ENCODE measurements around the gene LRCH1.

LRCH1 gene

DNA sequence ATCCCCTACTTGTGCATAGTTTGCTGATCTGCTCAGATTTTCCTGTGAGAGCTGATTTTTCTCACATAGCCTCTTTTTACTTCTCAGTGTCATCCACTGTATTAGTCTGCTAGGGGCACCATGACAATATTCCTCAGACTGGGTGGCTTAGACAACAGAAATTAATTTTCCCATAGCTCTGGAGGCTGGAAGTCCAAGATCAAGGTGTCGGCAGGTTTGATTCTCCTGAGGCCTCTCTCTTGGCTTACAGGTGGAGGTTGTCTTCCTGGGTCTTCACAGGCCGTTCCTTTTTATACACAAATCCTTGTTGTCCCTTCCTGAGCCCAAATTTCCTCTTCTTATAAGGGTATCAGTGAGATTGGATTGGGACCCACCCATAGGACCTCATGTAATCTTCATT is 9.2 kb downstream of the LRCH1 start:
- DNase-seq = no peak

- DNase-seq = no peak
Measured at GRCh38 chr13:46562581-46562980, 9.6 kb downstream of the LRCH1 start.

DNA sequence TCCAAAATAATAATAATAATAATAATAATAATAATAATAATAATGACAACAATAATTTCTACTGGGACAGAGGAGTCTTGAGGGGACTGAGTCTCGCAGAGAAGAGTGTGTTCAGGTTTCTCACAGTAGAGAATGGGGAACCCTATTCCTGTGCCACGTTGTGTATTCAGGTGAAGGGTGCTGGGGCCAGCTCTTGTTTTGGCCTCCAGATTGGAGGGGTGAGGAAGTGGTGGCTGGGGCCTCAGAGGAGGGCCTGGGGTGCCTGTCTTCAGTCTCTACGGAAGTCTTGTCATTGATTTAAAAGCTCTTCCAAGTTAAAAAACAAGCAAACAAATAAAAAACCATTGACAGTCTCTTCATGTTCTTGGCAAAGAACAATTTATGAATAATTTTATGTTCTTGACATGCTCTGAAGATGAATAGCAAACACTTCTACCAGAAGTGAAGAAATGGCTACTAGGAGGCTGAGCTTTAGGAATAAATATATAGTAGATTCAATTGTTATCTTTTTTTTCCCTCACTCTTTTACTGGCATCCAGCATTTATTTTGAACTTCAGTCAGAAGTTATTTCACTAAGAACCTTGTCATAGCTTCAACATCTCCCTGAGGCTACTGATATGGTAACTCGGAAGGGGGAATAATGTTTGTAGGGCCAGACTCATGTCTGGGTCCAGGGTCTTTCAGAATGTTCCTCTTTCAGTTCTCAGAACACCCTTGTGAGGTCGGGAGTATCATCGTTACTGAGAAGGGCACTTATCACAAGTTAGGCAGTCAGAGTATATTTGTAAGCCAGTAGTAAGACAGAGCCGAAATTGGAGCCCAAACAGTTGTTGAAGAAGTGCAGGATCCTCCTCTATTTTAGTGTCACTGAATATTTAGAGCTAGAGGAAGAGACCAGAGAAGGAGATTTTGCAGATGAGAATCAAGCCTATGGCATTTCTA is 13.1 kb downstream of the LRCH1 start:
- DNase-seq = no peak

DNA sequence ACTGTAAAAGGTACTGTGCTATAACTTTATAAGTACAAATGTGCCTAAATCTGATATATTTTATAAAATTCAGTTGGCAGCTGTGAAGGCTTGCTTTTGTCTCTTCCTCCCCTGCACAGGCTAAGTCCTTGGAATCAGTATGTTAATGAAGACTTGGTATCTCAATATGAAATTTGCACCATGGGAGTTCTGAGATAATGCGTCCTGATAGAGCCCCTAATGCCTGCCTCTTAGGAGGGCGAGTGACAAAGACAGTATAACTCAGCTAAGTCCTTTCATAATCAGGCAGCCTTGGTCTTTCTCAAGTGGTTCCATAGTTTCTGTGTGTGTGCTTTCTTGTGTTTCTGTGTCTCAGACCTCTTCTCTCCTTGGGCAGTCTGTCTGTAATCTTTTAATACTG is 14.7 kb downstream of the LRCH1 start:
- no peak for DNase-seq

- DNase-seq = no peak
Measured at GRCh38 chr13:46569456-46569855, 16.5 kb downstream of the LRCH1 start.

GRCh38 chr13:46570273-46570672 is 17.3 kb downstream of the LRCH1 start:
- no peak for DNase-seq

DNA sequence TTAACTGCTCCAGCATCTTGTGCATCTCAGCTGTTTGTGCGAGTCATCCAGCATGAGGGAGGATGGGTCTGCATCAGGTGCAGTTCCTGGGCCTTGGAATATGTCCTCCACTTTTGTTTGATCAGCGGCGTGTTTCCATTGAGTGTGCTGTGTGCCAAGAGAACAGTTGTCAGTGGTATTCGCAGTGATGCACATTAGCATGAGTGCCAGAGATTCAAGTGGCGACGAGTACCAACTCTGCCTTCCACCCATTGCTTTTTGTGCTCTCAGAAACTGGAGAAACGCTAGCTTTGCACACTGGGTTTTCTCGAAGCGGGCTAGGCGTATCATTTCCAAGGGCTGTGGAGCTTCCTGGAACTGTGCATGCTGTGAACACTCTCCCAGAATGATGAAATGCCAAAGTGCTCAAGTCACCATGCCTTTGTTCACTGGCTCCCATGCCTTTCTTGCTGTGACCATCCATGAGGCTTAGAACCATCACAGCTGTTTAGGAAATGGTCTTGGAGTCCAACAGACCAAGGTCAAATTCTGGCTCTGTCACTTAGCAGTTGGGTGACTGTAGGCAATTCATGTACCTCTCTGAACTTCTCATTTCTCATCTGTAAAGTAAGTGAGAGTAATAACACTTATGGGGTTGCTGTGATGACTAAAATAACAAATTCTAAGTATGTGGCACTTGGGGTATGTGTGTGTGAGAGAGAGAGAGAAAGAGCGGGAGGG is 18.4 kb downstream of the LRCH1 start:
- DNase-seq = no peak

- no peak for DNase-seq
Measured at GRCh38 chr13:46571909-46572595, 19.1 kb downstream of the LRCH1 start.

DNA sequence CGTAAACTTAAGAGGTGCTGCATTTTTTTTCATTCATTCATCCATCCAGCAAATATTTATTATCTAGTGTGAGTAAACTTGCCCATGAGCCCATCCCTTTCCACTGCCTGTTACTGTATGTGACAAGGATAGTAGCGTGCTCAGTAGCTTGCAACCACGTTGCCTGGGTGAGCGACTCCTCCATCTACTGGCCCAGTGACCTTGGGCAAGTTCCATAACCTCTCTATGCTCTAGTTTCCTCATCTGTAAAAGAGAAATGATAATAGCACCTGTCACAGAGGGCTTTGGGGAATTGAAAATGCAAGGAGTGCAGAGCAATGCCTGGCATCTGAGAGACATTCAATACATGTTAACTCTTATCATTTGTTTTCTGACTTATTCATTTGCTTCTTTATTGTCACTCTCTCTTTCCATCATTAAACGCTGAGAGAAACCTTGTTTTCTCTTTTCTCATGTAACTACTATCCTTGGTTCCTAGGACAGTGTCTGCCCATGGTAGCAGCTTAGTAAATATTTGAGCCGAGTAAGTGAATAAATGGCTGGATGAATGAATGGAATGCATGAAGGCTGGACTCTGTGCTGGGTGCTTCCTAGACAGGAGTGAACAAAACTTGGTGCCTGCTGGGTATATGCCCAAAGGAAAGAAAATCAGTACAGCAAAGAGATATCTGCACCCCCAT is 19.9 kb downstream of the LRCH1 start:
- no peak for DNase-seq

GRCh38 chr13:46575301-46575771 is 22.4 kb downstream of the LRCH1 start:
- DNase-seq = no peak

DNA sequence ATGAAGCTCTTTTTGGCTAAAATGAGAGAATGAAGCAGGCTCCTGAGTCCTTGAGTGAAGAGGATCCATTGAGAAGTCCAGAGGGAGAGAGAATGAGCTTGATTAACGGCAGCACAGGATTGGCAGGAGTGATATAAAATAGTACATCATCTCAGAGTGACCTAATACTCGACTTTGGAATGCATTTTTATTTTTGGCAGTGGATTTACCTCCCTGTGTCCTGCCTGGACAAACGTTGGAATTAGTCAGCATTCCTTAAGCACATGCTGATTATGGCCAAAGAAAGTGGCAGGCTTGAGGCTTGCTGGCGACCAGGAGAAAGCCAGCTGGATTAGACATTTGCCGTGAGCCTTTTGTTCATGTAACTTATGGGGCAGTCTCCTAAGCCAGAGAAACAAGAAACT is 22.9 kb downstream of the LRCH1 start:
- DNase-seq = no peak

- DNase-seq = no peak
Measured at GRCh38 chr13:46576762-46577161, 23.8 kb downstream of the LRCH1 start.

DNA sequence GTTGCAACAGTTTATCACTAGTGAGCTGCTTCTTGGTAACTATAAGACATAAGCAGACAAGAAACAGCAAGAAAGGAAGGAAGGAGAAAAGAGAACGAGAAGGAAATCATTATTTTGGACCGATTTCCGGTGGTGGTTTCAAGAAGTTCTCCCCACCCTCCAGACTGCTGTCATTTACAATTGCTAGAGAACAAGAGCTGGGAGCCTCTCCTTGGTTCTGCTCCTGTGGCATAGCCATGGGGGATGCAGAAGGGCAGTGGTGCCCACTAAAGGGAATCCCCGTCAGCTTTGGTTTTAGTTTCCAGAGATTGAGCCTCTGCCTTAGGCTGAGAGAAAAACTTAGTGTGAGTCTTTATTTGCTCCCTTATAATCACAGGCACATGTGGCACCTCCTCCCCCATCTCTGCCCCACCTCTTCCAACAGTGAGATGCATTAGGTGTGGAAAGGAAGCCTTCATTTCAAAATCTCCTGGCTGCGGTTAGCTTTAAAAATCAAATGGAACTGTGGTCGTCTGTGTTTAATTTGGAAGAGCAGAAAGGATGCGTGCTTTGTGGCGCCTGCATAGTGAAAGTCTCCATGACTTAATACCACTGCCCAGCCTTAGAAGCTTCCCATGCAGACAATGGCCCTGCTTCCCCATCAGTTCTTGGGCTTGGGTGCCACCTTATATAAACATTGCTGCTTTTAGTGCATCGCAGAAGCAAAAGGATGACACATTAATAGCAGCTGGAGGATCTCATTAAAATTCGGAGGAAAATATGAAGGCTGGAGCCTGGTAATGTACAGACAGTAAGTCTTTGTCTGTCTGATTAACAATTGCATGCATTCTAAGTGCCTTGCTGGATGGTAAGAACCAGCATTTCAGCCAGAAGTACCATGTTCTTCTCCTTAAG is 25.0 kb downstream of the LRCH1 start:
- no peak for DNase-seq

GRCh38 chr13:46578590-46578975 is 25.6 kb downstream of the LRCH1 start:
- no peak for DNase-seq

DNA sequence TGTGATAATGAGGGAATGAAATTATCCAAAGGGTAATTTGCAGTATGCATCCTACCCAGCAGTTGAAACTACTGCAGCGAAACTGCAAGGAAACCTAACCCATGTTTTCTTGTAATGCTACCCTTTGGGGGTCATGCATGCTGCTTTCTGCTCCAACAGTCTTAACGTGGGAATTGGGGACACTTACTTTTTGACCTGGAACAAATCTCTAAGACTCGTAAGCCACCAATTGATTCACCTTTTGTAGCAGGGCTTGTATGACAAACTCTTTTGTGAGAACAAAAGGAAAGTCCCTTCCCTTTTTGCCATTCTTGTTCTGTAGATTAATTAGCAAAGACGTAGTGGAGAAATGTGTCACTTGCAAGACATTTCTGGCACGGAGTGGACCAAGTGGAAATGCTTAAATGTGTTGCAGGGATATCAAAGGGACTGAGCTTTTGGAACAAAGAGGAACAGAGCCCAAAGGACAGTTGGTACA is 27.4 kb downstream of the LRCH1 start:
- DNase-seq = no peak

GRCh38 chr13:46582190-46582589 is 29.2 kb downstream of the LRCH1 start:
- DNase-seq = no peak

DNA sequence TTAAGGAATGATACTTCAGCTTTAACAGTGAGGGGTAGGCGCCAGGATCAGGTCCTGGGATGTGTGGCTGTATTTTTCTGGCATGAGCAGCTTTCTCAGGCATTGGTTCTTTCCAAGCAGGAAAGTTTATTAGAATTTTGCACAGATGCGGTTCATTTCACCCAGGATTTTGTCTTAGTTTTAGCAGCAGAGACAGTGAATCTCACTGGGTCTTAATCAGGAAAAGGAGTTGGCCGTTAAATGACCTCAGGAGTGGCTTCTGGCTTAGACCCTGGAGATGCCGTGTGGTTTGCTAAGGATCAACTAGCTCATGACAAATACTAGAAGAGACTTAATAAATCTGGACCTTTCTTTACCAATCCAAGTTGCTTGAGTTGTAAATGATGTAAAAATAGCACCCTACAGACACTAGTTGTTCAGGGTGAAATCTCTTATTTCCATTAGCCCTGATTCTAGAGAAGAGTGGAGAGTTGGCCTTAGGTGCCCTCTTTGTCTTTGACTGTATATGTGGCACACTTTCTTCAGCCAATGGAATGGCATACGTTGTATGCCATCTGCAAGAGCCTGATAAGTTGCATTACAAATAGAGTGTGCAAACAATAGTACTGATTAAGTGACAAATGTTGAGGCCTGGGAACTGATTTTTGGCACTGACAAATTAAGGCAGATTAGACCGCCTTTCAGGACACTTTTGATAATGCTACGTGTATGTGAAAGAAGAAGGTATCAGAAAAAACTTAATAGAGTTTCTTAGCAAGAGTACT is 34.0 kb downstream of the LRCH1 start:
- DNase-seq = no peak

- DNase-seq = no peak
Measured at GRCh38 chr13:46587807-46588418, 34.9 kb downstream of the LRCH1 start.

- no peak for DNase-seq
Measured at GRCh38 chr13:46592385-46592784, 39.4 kb downstream of the LRCH1 start.

GRCh38 chr13:46593398-46593797 is 40.4 kb downstream of the LRCH1 start:
- DNase-seq = peak; percentile 9
